ENCODE results near the gene AAMP.
A peak's percentile ranks its signal among the peaks of the same experiment; 100 is the strongest.

The AAMP gene

DNA sequence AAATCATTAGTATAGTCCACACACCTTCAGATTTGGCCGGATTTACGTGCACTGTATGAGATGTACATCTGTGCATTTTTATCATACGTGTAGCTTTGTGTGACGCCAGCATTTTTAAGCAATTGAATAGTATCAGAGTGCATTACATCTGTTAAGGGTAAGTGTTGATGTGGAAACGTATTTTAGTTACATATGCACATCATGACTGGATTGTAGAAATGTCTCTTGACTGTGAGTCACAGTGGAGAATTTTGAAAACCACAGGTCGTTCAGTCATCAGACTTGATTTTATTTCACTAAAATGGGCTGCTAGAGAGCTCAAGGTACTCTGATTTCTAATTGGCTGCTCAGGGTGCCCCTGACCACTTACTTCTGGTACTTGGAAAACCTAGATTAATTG is 14.5 kb downstream of the AAMP start:
- peaks cover 16 to 18% of the 10 kb centered on the region in 2 donors for H3K4me1 Mint-ChIP-seq (ENCODE audit: low read depth in 2 of 2)
- no peak overlapping the region for H3K4me3 Mint-ChIP-seq
- H3K27ac Mint-ChIP-seq: peak overlapping the region; percentile 38 to 88
- no peaks in the 10 kb centered on the region for H3K27me3 Mint-ChIP-seq
- ATAC-seq (replicated peaks): no peak
- no peaks in the 10 kb centered on the region for H3K9me3 Mint-ChIP-seq
- DNase-seq: no peak
- peaks cover 85% of the 10 kb centered on the region for H3K36me3 Mint-ChIP-seq (ENCODE audit: insufficient read depth)

DNA sequence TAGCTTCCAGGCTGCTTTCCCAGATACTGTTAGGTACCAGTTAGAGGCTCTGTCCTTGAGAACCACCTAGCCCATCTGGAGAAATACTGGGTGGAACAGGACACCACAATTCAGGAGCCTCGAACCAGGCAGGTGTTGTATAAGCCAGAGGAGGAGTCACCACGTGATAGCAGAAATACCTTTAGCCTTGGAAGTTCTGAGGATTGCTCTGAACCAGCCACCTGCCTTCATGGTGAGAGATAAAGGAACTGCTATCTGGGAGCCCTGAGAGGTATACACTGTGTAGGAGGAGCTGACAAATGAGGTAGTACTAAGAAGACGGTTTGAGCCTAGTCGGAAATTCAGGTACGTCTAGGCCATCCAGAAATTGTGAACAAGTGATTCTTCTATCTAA is 16.7 kb downstream of the AAMP start:
- Mint-ChIP-seq H3K27me3 (no peaks in the 10 kb centered on the region), H3K4me3 (no peak overlapping the region), H3K4me1 (ENCODE audit: low read depth in 2 of 2) (peaks cover 6 to 8% of the 10 kb centered on the region in 2 donors), H3K27ac (peak overlapping the region; percentile 12 to 74), H3K9me3 (no peaks in the 10 kb centered on the region), H3K36me3 (ENCODE audit: insufficient read depth) (peaks cover 95% of the 10 kb centered on the region)
- no peak for DNase-seq
- no peak for ATAC-seq (replicated peaks)

DNA sequence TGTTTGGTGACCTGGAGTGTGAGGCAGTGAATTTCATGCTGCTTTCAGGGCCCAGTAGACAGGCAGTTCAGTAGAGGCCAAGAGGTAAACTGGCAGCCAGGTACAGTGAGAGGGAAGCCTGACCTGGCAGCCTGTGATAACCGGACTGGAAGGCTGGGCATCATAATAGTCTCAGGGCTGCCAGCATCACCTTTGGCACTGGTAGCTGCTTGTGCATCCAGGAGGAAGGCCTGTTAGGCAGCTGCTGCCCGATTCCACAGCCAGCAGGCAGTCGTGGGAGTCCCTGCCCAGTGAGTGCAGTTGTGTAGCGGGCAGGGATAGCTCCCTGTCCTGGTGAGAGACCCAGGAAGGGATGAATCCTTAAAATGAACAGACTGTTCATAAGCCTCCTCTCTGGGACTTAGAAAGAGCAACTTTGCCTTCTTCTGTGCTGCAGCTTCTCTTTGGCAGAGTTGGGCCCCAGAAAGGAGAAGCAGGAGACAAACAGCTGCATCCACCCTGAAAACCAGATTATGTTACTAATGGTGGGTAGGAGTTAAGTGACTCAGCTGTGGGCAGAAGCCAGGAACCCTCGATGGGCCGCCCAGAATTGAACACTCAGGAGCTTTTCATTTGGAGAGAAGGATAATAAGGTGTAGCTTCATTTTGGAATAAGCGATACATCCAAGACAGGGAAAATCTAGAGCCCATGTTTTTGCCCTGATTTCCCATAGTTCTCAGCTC is 17.3 kb downstream of the AAMP start:
- Mint-ChIP-seq H3K9me3 (no peaks in the 10 kb centered on the region), H3K27me3 (no peaks in the 10 kb centered on the region), H3K27ac (peak overlapping the region; percentile 74 to 77), H3K4me3 (no peak overlapping the region), H3K36me3 (ENCODE audit: insufficient read depth) (peaks cover 100% of the 10 kb centered on the region), H3K4me1 (ENCODE audit: low read depth in 2 of 2) (peaks cover 5 to 7% of the 10 kb centered on the region in 2 donors)
- ATAC-seq (replicated peaks): no peak
- no peak for DNase-seq

DNA sequence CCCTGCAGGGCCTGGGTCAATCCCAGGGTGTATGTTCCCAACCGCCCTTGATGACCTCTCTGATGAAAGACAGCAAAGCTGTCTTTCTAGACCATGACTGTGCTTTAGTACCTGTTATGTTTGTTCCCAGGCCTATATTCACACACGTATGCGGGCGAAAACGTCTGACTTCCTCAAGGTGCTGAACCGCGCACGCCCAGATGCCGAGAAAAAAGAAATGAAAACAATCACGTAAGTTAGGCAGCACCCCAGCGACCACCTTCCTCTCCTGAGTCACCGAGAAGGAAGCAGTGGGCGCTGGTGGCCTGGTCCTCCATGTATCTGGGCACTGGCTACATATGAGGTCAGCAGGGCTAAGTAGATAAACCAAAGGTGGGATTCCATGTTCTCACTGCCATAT is 20.2 kb downstream of the AAMP start:
- no peaks in the 10 kb centered on the region for H3K27me3 Mint-ChIP-seq
- DNase-seq (no peak), ATAC-seq (replicated peaks) (no peak)
- peaks cover 4 to 5% of the 10 kb centered on the region in 2 donors for H3K4me1 Mint-ChIP-seq (ENCODE audit: low read depth in 2 of 2)
- H3K4me3 Mint-ChIP-seq: no peak overlapping the region
- no peaks in the 10 kb centered on the region for H3K9me3 Mint-ChIP-seq
- peaks cover 100% of the 10 kb centered on the region for H3K36me3 Mint-ChIP-seq (ENCODE audit: insufficient read depth)
- H3K27ac Mint-ChIP-seq: peak overlapping the region; percentile 13 to 77

DNA sequence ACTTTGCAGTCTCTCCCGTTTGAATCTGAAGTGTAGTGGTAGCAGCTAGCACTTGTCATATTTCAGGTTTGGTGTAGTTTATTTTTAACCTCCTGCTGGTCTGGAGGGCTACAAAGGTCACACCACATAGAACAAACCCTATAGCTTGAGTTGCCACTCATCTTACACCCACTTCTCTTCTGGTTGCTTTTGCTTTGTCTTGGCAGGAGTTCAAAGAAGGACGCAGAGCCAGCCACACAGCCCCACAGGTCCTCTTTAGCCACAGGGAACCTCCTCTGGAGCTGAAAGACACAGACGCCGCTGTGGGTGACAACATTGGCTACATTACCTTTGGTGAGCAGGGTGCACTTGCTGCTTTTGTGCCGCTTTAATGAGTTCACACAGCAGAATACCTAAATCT is 24.7 kb downstream of the AAMP start:
- no peaks in the 10 kb centered on the region for H3K27me3 Mint-ChIP-seq
- H3K9me3 Mint-ChIP-seq: no peaks in the 10 kb centered on the region
- peak overlapping the region; percentile 86 to 91 for H3K27ac Mint-ChIP-seq
- H3K36me3 Mint-ChIP-seq (ENCODE audit: insufficient read depth): peaks cover 98% of the 10 kb centered on the region
- no peak for DNase-seq
- ATAC-seq (replicated peaks): no peak
- no peak overlapping the region for H3K4me3 Mint-ChIP-seq
- H3K4me1 Mint-ChIP-seq (ENCODE audit: low read depth in 2 of 2): peaks cover 9 to 13% of the 10 kb centered on the region in 2 donors

DNA sequence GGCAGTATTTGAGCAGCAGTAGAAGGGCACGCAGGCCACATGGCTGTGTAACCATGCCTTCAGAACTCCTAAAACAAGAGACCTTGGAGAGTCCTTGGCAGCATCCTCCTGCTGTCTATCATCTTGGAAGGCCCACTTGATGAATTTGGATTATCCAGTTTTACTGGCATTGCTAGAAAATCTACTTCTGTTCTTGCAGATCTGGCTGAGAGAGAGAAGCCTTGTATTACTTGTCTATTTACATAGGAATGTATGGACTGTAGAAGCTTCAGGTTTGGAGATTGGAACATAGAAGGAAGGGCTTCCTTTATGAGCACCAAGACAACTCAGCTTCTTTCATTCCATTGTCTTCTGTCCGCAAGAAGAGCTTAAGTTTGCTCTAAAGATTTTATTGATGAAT is 25.3 kb downstream of the AAMP start:
- peaks cover 98% of the 10 kb centered on the region for H3K36me3 Mint-ChIP-seq (ENCODE audit: insufficient read depth)
- ATAC-seq (replicated peaks): no peak
- peak overlapping the region; percentile 86 to 91 for H3K27ac Mint-ChIP-seq
- DNase-seq: no peak
- no peak overlapping the region for H3K4me3 Mint-ChIP-seq
- H3K4me1 Mint-ChIP-seq (ENCODE audit: low read depth in 2 of 2): peaks cover 9 to 13% of the 10 kb centered on the region in 2 donors
- no peaks in the 10 kb centered on the region for H3K9me3 Mint-ChIP-seq
- H3K27me3 Mint-ChIP-seq: no peaks in the 10 kb centered on the region

DNA sequence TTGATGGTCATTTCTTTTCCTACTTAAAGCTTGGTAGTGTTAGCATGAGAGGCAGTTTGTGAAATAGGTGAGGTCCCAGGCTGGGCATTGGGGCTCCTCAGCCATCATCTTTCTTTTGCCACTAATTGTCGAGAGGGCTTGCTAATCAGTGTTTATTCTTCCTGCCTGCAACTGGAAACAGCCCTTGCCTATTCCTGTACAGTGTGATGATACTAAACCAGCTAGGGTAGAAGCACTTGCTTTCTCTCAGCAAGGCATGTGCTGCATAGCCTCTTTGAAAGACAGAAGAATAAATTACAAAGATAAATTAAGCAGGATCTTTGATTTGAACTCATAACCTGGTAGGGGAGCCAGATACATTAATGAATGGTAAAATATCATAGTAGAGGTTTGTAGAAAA is 25.7 kb downstream of the AAMP start:
- Mint-ChIP-seq H3K36me3 (ENCODE audit: insufficient read depth) (peaks cover 98% of the 10 kb centered on the region), H3K27me3 (no peaks in the 10 kb centered on the region), H3K4me1 (ENCODE audit: low read depth in 2 of 2) (peaks cover 9 to 13% of the 10 kb centered on the region in 2 donors), H3K27ac (peak overlapping the region; percentile 86 to 91), H3K9me3 (no peaks in the 10 kb centered on the region), H3K4me3 (no peak overlapping the region)
- DNase-seq: no peak
- ATAC-seq (replicated peaks): no peak

DNA sequence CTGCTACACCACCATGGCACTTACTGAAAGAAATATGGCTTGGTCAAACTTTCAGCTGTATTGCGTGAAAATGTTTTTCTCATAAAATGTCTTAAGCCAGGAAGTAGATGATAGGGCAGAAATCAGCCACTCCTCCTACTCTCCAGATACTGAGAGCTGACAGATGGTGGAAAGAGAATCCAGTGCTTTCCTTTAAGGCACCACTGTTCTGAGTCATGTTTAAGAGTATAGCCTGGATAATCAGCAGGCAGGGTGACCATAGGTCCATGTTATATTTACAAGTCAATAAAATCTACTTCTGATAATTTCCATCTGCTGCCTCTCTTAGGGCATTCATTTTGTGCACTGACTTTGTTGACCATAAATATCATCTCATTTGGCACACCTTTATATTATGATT is 31.1 kb downstream of the AAMP start:
- peaks cover 9 to 24% of the 10 kb centered on the region in 2 donors for H3K4me1 Mint-ChIP-seq (ENCODE audit: low read depth in 2 of 2)
- no peak for ATAC-seq (replicated peaks)
- H3K27me3 Mint-ChIP-seq: no peaks in the 10 kb centered on the region
- H3K27ac Mint-ChIP-seq: peak overlapping the region; percentile 12 to 35
- no peak overlapping the region for H3K4me3 Mint-ChIP-seq
- DNase-seq: no peak
- no peaks in the 10 kb centered on the region for H3K9me3 Mint-ChIP-seq
- H3K36me3 Mint-ChIP-seq (ENCODE audit: insufficient read depth): peaks cover 96% of the 10 kb centered on the region

DNA sequence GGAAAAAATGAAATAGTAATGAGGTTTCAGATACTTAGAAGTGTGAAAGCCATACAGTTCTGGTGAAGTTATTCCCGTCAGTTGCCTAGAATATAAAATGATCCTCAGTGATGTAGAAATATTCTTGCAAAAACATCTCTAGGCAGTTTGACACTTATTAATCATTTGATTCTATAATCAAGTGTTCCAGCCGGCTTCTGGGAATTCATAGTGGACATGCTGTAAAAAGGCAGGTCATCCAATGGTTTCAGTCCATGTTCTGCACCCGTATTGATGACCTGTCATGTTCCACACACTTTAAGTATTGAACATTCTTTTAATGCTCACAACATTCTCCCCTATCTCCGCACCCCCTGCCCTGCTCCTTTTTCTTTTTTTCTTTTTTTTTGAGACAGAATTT is 33.1 kb downstream of the AAMP start:
- DNase-seq (no peak), ATAC-seq (replicated peaks) (no peak)
- peaks cover 97% of the 10 kb centered on the region for H3K36me3 Mint-ChIP-seq (ENCODE audit: insufficient read depth)
- no peaks in the 10 kb centered on the region for H3K9me3 Mint-ChIP-seq
- no peak overlapping the region for H3K4me3 Mint-ChIP-seq
- H3K4me1 Mint-ChIP-seq (ENCODE audit: low read depth in 2 of 2): peaks cover 9 to 26% of the 10 kb centered on the region in 2 donors
- peak overlapping the region; percentile 29 to 72 for H3K27ac Mint-ChIP-seq
- H3K27me3 Mint-ChIP-seq: no peaks in the 10 kb centered on the region

DNA sequence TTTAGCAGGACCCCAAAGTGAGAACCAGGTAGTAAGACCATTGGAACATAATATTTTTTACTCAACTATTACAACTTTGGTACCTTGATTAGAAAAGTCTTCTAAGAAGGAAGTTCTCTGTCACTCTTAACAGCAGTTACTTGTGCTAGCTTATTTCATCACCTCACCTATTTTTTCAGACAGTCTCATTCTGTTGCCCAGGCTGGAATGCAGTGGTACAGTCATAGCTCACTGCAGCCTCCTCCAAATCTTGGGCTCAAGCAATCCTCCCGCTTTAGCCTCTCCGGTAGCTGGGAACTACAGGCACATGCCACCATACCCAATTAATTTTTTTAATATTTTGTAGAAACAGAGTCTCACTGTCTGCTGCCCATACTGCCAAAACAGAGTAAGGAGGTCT is 34.9 kb downstream of the AAMP start:
- H3K27me3 Mint-ChIP-seq: no peaks in the 10 kb centered on the region
- no peak overlapping the region for H3K4me3 Mint-ChIP-seq
- DNase-seq (no peak), ATAC-seq (replicated peaks) (no peak)
- H3K27ac Mint-ChIP-seq: peak overlapping the region; percentile 49 to 69
- peaks cover 20 to 37% of the 10 kb centered on the region in 2 donors for H3K4me1 Mint-ChIP-seq (ENCODE audit: low read depth in 2 of 2)
- no peaks in the 10 kb centered on the region for H3K9me3 Mint-ChIP-seq
- peaks cover 97% of the 10 kb centered on the region for H3K36me3 Mint-ChIP-seq (ENCODE audit: insufficient read depth)

DNA sequence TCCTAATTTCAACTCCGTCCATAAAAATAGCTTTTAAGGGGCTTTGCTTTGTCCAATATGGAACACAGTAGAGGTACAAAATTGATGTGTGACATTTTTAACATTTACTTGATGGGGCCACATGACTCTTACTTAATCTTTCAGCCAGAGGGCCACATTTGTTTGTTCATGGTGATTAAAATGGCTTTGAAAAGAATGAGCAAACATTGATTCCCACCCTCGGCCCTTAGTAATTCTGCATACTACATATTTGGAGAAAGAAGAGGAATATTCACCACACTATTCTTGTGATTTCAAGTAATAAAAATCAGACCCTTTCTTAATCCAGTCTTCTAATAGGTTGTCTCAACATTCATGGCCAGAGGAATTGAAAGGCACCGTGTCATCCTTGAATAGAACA is 35.4 kb downstream of the AAMP start:
- Mint-ChIP-seq H3K27ac (peak overlapping the region; percentile 49 to 75), H3K4me1 (ENCODE audit: low read depth in 2 of 2) (peaks cover 20 to 37% of the 10 kb centered on the region in 2 donors), H3K4me3 (no peak overlapping the region), H3K36me3 (ENCODE audit: insufficient read depth) (peaks cover 95% of the 10 kb centered on the region), H3K9me3 (no peaks in the 10 kb centered on the region), H3K27me3 (no peaks in the 10 kb centered on the region)
- no peak for DNase-seq
- no peak for ATAC-seq (replicated peaks)

DNA sequence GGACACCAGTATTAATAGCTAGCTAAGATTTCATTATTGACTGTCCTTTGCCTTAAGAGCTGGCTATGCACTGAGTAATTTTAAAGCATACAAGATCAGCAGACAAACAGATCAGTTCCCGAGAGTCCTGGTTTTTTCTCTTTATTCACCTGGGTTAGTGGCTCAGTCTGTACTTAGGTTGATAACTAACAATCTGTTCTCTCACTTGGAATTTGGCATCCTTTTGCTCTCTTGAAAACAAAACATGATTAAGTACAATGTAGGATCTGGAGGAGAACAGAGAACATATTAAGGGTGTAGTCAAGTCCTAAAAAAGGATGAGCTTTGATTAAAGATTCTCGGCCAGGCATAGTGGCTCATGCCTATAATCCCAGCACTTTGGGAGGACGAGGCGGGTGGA is 36.4 kb downstream of the AAMP start:
- peak overlapping the region; percentile 75 to 76 for H3K27ac Mint-ChIP-seq
- ATAC-seq (replicated peaks): no peak
- peaks cover 94% of the 10 kb centered on the region for H3K36me3 Mint-ChIP-seq (ENCODE audit: insufficient read depth)
- peak overlapping the region in 1 of 2 donors; percentile 14 for H3K4me3 Mint-ChIP-seq
- no peaks in the 10 kb centered on the region for H3K9me3 Mint-ChIP-seq
- no peak for DNase-seq
- peaks cover 26 to 45% of the 10 kb centered on the region in 2 donors for H3K4me1 Mint-ChIP-seq (ENCODE audit: low read depth in 2 of 2)
- no peaks in the 10 kb centered on the region for H3K27me3 Mint-ChIP-seq

DNA sequence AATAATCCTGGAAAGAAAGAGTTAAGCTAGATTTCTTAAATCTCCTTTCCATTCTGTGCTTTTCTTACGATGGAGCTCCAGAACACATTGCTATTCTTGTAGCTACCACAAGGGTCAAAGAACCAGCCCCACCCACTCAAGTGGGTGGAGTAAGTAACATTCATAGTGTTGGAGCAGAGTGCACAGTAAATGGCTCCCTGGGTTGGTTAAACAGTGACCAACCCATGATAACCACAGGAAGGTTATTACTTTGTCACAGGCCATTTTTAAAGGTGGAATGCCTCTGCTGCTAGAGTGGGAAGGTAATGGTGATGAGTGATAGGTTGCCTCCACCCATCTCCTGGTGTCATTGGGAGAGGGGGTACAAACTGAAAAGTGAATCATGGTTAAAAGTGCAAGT is 39.1 kb downstream of the AAMP start:
- Mint-ChIP-seq H3K27me3 (no peaks in the 10 kb centered on the region), H3K36me3 (ENCODE audit: insufficient read depth) (peaks cover 97% of the 10 kb centered on the region), H3K4me1 (ENCODE audit: low read depth in 2 of 2) (peaks cover 38 to 70% of the 10 kb centered on the region in 2 donors), H3K27ac (peak overlapping the region; percentile 84 to 85), H3K4me3 (peak overlapping the region; percentile 69 to 75), H3K9me3 (no peaks in the 10 kb centered on the region)
- DNase-seq (peak; percentile 32 to 42 (median 38)), ATAC-seq (replicated peaks) (peak; percentile 73)

DNA sequence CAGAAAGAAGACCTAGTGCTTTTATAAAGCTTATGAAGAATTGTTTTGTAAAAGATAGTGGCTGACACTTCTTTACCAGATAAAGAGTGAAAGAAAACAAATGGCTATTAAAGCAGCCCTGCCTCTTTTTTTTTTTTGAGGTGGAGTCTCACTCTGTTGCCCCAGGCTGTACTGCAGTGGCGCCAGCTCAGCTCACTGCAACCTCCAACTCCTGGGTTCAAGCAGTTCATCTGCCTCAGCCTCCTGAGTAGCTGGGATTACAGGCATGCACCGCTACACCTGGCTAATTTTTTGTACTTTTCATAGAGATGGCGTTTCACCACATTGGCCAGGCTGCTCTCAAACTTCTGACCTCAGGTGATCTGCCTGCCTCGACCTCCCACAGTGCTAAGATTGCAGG is 40.1 kb downstream of the AAMP start:
- peak overlapping the region; percentile 52 to 84 for H3K27ac Mint-ChIP-seq
- peaks cover 97% of the 10 kb centered on the region for H3K36me3 Mint-ChIP-seq (ENCODE audit: insufficient read depth)
- peaks cover 48 to 74% of the 10 kb centered on the region in 2 donors for H3K4me1 Mint-ChIP-seq (ENCODE audit: low read depth in 2 of 2)
- peak overlapping the region; percentile 69 to 75 for H3K4me3 Mint-ChIP-seq
- no peaks in the 10 kb centered on the region for H3K9me3 Mint-ChIP-seq
- H3K27me3 Mint-ChIP-seq: no peaks in the 10 kb centered on the region
- DNase-seq (no peak), ATAC-seq (replicated peaks) (peak; percentile 57)
